K562 (cell line): ENCODE measurements around the gene TMEM86B. TPM values are rescaled to one million over a fixed set of nuclear protein-coding genes. Genes with fewer than 3 reads are reported as not detected.

Source experiments
- CHD2 ChIP-seq: IDR thresholded peaks from 2 replicates; pipeline ENCODE4 v1.6.1; 2011; ENCODE audit warnings: low read depth, low read length
- JUND ChIP-seq, 2 experiments: IDR thresholded peaks; 2 replicates in 1 of 2; 3 replicates in 1 of 2; pipeline ENCODE4 v1.6.1; 2011; ENCODE audit warnings: borderline replicate concordance in 2 of 2, low read depth in 2 of 2, low read length in 2 of 2, improper control_type of control experiment in 1 of 2, missing biosample characterization in 1 of 2, missing genetic modification characterization in 1 of 2, missing genetic modification reagents in 1 of 2
- KDM1A ChIP-seq, 2 experiments: fragments of 450-650 bp; IDR thresholded peaks; 2 replicates each; pipeline ENCODE4 v1.6.1; 2016; ENCODE audit warnings: mild to moderate bottlenecking in 2 of 2
- TAF9B ChIP-seq: fragments of 450-650 bp; IDR thresholded peaks from 2 replicates; pipeline ENCODE4 v1.6.1; 2018; ENCODE audit warnings: mild to moderate bottlenecking; ENCODE audit not compliant: partially characterized antibody
- YY1 ChIP-seq, 3 experiments: IDR thresholded peaks; 2 replicates each; pipeline ENCODE4 v1.6.1; 2011; ENCODE audit warnings: low read length in 2 of 3, mild to moderate bottlenecking in 2 of 3, moderate library complexity in 2 of 3, borderline replicate concordance in 1 of 3, control low read depth in 1 of 3, low read depth in 1 of 3; ENCODE audit not compliant: insufficient read depth in 3 of 3, insufficient replicate concordance in 2 of 3, control insufficient read depth in 1 of 3, insufficient read length in 1 of 3; ENCODE audit errors: extremely low read depth in 1 of 3
- ZNF263 ChIP-seq: sonication (generic); formaldehyde crosslinking; IDR thresholded peaks from 2 replicates; pipeline ENCODE4 v1.8.0; 2022; ENCODE audit warnings: mild to moderate bottlenecking, missing genetic modification reagents, borderline replicate concordance
- ZNF785 ChIP-seq: fragments of 250-450 bp; sonication (Bioruptor Pico); IDR thresholded peaks from 2 replicates; pipeline ENCODE4 v1.4.0; 2020; ENCODE audit warnings: mild to moderate bottlenecking
- polyA plus RNA-seq, 8 experiments: library from polyadenylated mRNA; depleted of rRNA in 4 of 8; stranded (reverse) in 5 of 8; unstranded in 3 of 8; fragments of >200 nt; fragmentation: Nextera tagmentation in 2 of 8; fragmentation: Illumina TruSeq in 1 of 8; extraction: Ambion mirVana in 2 of 8; extraction: Trizol in 1 of 8; gene quantifications; 2 replicates each; pipeline versions ENCODE4 v1.2.1 to v1.2.3, GENCODE V29; 2011 to 2014; ENCODE audit warnings: inconsistent platforms in 1 of 8, missing spikeins in 1 of 8
- total RNA-seq, 7 experiments: library from RNA; depleted of rRNA in 6 of 7; stranded (reverse); fragments of >200 nt in 6 of 7; fragmentation: Illumina TruSeq in 2 of 7; extraction: Trizol in 2 of 7; gene quantifications; 2 replicates each; pipeline versions ENCODE4 v1.2.1 to v1.2.3, GENCODE V29; 2011 to 2021; ENCODE audit warnings: low replicate concordance in 1 of 7
- TF ChIP-seq, protein P1 (sequence below): fragments of 250-450 bp; sonication (Bioruptor Pico); IDR thresholded peaks from 2 replicates; pipeline ENCODE4 v1.8.0; 2022; ENCODE audit warnings: moderate library complexity, mild to moderate bottlenecking, inconsistent platforms
- TF ChIP-seq, protein P2 (sequence below): sonication (generic); formaldehyde crosslinking; IDR thresholded peaks from 2 replicates; pipeline ENCODE4 v1.8.1; 2023; ENCODE audit warnings: missing genetic modification reagents, mild to moderate bottlenecking, borderline replicate concordance
- TF ChIP-seq, protein P3 (sequence below): fragments of 250-450 bp; sonication (Bioruptor Pico); IDR thresholded peaks from 2 replicates; pipeline ENCODE4 v1.4.0; 2020
- TF ChIP-seq, protein P4 (sequence below): fragments of 450-650 bp; IDR thresholded peaks from 2 replicates; pipeline ENCODE4 v1.6.1; 2016

TMEM86B gene
- total and polyA plus RNA-seq, 9 of the 15 experiments (the other 6 are each of a cell fraction or from before 2014, with no cell fraction given), result 0.28 to 7.9 (median 2.1) TPM

DNA sequence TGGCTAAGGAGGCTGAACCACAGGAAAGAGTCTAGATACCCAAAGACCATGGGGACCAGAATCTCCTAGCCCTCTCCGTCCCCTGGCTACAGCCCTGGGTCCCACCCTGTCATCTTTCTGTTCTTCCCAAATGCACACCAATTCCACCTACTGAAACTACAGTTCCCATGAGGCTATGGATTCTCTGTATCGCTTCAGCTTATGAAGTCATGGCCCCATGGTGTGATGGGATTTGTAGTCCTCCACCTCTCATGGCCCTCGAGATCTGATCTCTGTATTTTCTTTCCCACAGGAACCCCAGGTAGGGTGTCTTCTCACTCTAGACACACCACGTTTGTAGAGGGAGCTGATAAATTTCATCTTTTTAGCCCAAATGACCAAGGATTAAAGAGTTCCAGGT, 31.0 kb downstream of the TMEM86B start (continued):
- TF ChIP-seq, protein P1, sequence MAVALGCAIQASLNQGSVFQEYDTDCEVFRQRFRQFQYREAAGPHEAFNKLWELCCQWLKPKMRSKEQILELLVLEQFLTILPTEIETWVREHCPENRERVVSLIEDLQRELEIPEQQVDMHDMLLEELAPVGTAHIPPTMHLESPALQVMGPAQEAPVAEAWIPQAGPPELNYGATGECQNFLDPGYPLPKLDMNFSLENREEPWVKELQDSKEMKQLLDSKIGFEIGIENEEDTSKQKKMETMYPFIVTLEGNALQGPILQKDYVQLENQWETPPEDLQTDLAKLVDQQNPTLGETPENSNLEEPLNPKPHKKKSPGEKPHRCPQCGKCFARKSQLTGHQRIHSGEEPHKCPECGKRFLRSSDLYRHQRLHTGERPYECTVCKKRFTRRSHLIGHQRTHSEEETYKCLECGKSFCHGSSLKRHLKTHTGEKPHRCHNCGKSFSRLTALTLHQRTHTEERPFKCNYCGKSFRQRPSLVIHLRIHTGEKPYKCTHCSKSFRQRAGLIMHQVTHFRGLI, result no peak
- TF ChIP-seq, protein P2, sequence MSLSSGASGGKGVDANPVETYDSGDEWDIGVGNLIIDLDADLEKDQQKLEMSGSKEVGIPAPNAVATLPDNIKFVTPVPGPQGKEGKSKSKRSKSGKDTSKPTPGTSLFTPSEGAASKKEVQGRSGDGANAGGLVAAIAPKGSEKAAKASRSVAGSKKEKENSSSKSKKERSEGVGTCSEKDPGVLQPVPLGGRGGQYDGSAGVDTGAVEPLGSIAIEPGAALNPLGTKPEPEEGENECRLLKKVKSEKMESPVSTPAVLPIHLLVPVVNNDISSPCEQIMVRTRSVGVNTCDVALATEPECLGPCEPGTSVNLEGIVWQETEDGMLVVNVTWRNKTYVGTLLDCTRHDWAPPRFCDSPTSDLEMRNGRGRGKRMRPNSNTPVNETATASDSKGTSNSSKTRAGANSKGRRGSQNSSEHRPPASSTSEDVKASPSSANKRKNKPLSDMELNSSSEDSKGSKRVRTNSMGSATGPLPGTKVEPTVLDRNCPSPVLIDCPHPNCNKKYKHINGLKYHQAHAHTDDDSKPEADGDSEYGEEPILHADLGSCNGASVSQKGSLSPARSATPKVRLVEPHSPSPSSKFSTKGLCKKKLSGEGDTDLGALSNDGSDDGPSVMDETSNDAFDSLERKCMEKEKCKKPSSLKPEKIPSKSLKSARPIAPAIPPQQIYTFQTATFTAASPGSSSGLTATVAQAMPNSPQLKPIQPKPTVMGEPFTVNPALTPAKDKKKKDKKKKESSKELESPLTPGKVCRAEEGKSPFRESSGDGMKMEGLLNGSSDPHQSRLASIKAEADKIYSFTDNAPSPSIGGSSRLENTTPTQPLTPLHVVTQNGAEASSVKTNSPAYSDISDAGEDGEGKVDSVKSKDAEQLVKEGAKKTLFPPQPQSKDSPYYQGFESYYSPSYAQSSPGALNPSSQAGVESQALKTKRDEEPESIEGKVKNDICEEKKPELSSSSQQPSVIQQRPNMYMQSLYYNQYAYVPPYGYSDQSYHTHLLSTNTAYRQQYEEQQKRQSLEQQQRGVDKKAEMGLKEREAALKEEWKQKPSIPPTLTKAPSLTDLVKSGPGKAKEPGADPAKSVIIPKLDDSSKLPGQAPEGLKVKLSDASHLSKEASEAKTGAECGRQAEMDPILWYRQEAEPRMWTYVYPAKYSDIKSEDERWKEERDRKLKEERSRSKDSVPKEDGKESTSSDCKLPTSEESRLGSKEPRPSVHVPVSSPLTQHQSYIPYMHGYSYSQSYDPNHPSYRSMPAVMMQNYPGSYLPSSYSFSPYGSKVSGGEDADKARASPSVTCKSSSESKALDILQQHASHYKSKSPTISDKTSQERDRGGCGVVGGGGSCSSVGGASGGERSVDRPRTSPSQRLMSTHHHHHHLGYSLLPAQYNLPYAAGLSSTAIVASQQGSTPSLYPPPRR (CRISPR knock-in tag), result no peak
- 0 out of 2 replicates have a peak, but pooled peaks have one; percentile 5 for TF ChIP-seq JUND (IDR thresholded peaks at IDR 0.05; ENCODE audit: borderline replicate concordance, low read depth, low read length)
- no peak for TF ChIP-seq JUND (tag; IDR thresholded peaks at IDR 0.05; ENCODE audit: borderline replicate concordance, low read depth, low read length)
- TF ChIP-seq YY1 (IDR thresholded peaks at IDR 0.05; ENCODE audit: borderline replicate concordance in 1 of 3, control insufficient read depth in 1 of 3, extremely low read depth in 1 of 3, insufficient read depth in 3 of 3, insufficient read length in 1 of 3, insufficient replicate concordance in 2 of 3, low read depth in 1 of 3, low read length in 2 of 3), result no peak
- no peak for TF ChIP-seq CHD2
- no peak for TF ChIP-seq KDM1A (IDR thresholded peaks at IDR 0.05)
- TF ChIP-seq TAF9B, result no peak
- TF ChIP-seq, protein P3, sequence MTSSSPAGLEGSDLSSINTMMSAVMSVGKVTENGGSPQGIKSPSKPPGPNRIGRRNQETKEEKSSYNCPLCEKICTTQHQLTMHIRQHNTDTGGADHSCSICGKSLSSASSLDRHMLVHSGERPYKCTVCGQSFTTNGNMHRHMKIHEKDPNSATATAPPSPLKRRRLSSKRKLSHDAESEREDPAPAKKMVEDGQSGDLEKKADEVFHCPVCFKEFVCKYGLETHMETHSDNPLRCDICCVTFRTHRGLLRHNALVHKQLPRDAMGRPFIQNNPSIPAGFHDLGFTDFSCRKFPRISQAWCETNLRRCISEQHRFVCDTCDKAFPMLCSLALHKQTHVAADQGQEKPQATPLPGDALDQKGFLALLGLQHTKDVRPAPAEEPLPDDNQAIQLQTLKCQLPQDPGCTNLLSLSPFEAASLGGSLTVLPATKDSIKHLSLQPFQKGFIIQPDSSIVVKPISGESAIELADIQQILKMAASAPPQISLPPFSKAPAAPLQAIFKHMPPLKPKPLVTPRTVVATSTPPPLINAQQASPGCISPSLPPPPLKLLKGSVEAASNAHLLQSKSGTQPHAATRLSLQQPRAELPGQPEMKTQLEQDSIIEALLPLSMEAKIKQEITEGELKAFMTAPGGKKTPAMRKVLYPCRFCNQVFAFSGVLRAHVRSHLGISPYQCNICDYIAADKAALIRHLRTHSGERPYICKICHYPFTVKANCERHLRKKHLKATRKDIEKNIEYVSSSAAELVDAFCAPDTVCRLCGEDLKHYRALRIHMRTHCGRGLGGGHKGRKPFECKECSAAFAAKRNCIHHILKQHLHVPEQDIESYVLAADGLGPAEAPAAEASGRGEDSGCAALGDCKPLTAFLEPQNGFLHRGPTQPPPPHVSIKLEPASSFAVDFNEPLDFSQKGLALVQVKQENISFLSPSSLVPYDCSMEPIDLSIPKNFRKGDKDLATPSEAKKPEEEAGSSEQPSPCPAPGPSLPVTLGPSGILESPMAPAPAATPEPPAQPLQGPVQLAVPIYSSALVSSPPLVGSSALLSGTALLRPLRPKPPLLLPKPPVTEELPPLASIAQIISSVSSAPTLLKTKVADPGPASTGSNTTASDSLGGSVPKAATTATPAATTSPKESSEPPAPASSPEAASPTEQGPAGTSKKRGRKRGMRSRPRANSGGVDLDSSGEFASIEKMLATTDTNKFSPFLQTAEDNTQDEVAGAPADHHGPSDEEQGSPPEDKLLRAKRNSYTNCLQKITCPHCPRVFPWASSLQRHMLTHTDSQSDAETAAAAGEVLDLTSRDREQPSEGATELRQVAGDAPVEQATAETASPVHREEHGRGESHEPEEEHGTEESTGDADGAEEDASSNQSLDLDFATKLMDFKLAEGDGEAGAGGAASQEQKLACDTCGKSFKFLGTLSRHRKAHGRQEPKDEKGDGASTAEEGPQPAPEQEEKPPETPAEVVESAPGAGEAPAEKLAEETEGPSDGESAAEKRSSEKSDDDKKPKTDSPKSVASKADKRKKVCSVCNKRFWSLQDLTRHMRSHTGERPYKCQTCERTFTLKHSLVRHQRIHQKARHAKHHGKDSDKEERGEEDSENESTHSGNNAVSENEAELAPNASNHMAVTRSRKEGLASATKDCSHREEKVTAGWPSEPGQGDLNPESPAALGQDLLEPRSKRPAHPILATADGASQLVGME (CRISPR knock-in tag), result no peak
- no peak for TF ChIP-seq ZNF263 (CRISPR knock-in tag)
- TF ChIP-seq, protein P4, sequence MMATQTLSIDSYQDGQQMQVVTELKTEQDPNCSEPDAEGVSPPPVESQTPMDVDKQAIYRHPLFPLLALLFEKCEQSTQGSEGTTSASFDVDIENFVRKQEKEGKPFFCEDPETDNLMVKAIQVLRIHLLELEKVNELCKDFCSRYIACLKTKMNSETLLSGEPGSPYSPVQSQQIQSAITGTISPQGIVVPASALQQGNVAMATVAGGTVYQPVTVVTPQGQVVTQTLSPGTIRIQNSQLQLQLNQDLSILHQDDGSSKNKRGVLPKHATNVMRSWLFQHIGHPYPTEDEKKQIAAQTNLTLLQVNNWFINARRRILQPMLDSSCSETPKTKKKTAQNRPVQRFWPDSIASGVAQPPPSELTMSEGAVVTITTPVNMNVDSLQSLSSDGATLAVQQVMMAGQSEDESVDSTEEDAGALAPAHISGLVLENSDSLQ, result no peak
- TF ChIP-seq ZNF785 (CRISPR knock-in tag), result no peak
